ENCODE data around the gene VPS13D.

The VPS13D gene

GRCh38 chr1:12229835-12230548 lies at the start of gene VPS13D:
Gene VPS13D, plus strand, starts transcription at chr1:12230030. Its CDS starts 4,237 bp downstream, at chr1:12234267.
- TF ChIP-seq, protein P1, sequence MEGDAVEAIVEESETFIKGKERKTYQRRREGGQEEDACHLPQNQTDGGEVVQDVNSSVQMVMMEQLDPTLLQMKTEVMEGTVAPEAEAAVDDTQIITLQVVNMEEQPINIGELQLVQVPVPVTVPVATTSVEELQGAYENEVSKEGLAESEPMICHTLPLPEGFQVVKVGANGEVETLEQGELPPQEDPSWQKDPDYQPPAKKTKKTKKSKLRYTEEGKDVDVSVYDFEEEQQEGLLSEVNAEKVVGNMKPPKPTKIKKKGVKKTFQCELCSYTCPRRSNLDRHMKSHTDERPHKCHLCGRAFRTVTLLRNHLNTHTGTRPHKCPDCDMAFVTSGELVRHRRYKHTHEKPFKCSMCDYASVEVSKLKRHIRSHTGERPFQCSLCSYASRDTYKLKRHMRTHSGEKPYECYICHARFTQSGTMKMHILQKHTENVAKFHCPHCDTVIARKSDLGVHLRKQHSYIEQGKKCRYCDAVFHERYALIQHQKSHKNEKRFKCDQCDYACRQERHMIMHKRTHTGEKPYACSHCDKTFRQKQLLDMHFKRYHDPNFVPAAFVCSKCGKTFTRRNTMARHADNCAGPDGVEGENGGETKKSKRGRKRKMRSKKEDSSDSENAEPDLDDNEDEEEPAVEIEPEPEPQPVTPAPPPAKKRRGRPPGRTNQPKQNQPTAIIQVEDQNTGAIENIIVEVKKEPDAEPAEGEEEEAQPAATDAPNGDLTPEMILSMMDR (IDR thresholded peaks at IDR 0.05; ENCODE audit: insufficient read depth, low read depth, low read length, missing control alignments): peak; percentile 71
- DNase-seq (ENCODE audit: low read depth): peak; percentile 90
- peak within 1 kb of the TSS; percentile 94 for H3K4me3 ChIP-seq (ENCODE audit: low read length)

- TF ChIP-seq, protein P1 (IDR thresholded peaks at IDR 0.05; ENCODE audit: insufficient read depth, low read depth, low read length, missing control alignments): no peak
- H3K4me3 ChIP-seq (ENCODE audit: low read length): no peak overlapping the region
- no peak for DNase-seq (ENCODE audit: low read depth)
Measured at GRCh38 chr1:12180315-12180714, 49.5 kb upstream of the VPS13D start.

GRCh38 chr1:12180903-12181302 lies 48.9 kb upstream of the VPS13D start:
- no peak overlapping the region for H3K4me3 ChIP-seq (ENCODE audit: low read length)
- DNase-seq (ENCODE audit: low read depth): no peak
- TF ChIP-seq, protein P1 (IDR thresholded peaks at IDR 0.05; ENCODE audit: insufficient read depth, low read depth, low read length, missing control alignments): no peak

DNA sequence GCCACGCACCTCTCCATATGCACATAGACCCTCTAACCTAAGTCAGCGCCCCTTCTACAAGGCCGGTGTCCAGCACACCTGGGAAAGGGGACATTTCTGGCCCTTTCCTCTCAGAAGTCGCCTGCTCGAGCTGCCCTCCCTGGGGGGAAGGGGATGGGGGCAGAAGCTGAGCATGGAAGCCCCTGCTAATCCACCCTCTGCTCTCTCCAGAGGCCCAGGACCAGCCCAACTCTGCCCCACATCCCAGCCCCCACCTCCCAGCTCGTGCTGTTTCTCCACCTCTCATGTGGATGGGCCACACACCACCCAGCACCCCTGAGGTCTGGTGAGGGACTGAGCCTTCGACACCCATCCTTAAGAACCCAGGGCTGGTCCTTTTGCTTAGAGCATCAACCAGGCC lies 48.3 kb upstream of the VPS13D start:
- DNase-seq (ENCODE audit: low read depth): no peak
- TF ChIP-seq, protein P1 (IDR thresholded peaks at IDR 0.05; ENCODE audit: insufficient read depth, low read depth, low read length, missing control alignments): no peak
- H3K4me3 ChIP-seq (ENCODE audit: low read length): no peak overlapping the region

DNA sequence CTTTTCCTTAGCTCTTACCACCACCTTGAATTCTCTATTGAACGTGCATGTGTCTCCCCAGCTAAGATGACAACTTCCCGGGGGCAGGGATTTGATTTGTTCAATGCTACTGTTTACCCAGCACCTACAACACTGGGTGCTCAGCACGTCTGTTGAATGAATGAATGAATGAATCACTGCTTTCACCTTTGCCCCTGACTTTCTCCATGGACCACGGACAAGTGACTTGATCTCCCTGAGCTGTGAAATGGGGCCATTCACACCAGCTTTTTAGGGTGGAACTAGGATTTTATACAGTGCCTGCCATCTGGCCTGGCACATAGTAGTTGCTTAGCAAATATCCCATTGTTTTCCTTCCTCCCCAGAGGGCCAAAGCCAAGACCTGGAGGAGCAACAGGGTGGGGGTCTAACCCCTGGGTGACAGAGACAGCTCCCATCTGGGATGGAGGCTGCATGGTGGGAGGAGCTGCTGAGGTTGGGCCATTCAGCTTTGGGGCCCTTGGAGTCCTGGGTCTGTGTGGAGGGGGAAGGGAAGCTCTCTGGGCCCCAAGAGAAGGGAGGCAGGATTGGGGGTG lies 47.3 kb upstream of the VPS13D start:
- H3K4me3 ChIP-seq (ENCODE audit: low read length): no peak overlapping the region
- DNase-seq (ENCODE audit: low read depth): no peak

DNA sequence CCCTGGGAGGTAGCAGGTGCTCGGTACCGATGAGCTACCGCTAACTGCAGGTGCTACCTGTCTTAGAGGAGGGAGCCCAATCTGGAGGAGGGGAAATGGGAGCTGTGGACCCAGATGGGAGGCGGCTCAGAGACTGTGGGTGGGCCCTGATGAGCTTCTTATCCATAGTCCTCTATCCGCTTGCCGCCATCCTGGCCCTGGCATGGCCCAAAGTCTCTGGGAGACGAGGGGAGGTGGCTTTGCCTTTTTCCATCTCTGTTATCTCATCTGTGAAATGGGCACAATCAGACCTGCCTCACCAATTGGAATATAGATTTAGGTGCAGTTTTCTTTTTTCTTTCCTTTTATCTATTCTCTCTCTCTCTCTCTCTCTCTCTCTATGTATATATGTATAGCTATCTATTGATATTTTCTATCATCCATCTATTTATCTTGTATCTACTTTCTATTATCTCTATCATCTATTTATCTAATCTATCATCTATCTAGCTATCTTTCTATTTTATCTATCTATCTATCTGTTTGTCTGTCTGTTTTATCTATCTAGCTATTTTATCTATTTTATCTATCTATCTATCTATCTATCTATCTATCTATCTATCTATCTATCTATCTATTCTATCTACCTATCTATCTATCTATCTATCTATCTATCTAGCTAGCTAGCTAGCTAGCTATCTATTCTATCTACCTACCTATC lies 46.6 kb upstream of the VPS13D start:
- TF ChIP-seq, protein P1 (IDR thresholded peaks at IDR 0.05; ENCODE audit: insufficient read depth, low read depth, low read length, missing control alignments): no peak
- no peak overlapping the region for H3K4me3 ChIP-seq (ENCODE audit: low read length)

More for the DNA sequence above, 47.3 kb upstream of the VPS13D start:
- TF ChIP-seq, protein P1 (IDR thresholded peaks at IDR 0.05; ENCODE audit: insufficient read depth, low read depth, low read length, missing control alignments): no peak

More for the DNA sequence above, 46.6 kb upstream of the VPS13D start:
- no peak for DNase-seq (ENCODE audit: low read depth)
